ENCODE data around the gene STK16. TPM values are rescaled to one million over a fixed set of nuclear protein-coding genes. Genes with fewer than 3 reads are reported as not detected.

The STK16 gene
- total and polyA plus RNA-seq, 8 donors: 1.2 to 55.9 (median 36.4) TPM

GRCh38 chr2:219272995-219273394, 27.7 kb downstream of the STK16 start:
- Histone ChIP-seq H3K4me1 (peaks cover 6 to 14% (median 7%) of the 10 kb centered on the region in 4 donors), H3K4me3 (no peak overlapping the region), H3K9me3 (no peaks in the 10 kb centered on the region), H3K27ac (no peak overlapping the region), H3K27me3 (no peaks in the 10 kb centered on the region), H3K36me3 (no peaks in the 10 kb centered on the region)
- TF ChIP-seq, protein P1, sequence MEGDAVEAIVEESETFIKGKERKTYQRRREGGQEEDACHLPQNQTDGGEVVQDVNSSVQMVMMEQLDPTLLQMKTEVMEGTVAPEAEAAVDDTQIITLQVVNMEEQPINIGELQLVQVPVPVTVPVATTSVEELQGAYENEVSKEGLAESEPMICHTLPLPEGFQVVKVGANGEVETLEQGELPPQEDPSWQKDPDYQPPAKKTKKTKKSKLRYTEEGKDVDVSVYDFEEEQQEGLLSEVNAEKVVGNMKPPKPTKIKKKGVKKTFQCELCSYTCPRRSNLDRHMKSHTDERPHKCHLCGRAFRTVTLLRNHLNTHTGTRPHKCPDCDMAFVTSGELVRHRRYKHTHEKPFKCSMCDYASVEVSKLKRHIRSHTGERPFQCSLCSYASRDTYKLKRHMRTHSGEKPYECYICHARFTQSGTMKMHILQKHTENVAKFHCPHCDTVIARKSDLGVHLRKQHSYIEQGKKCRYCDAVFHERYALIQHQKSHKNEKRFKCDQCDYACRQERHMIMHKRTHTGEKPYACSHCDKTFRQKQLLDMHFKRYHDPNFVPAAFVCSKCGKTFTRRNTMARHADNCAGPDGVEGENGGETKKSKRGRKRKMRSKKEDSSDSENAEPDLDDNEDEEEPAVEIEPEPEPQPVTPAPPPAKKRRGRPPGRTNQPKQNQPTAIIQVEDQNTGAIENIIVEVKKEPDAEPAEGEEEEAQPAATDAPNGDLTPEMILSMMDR (IDR thresholded peaks at IDR 0.05): no peak
- intact Hi-C loops (cut with DNase I; ENCODE audit: low total_unique reads): no loop called here
- WGBS, 5 donors: 60 to 77% (median 75%) methylated on average over 2 of the region's 2 CpGs
- no peak for DNase-seq

GRCh38 chr2:219273937-219274336, 28.7 kb downstream of the STK16 start:
- Histone ChIP-seq H3K4me3 (no peak overlapping the region), H3K4me1 (peaks cover 12 to 22% (median 16%) of the 10 kb centered on the region in 4 donors), H3K36me3 (no peaks in the 10 kb centered on the region), H3K27me3 (no peaks in the 10 kb centered on the region), H3K9me3 (no peaks in the 10 kb centered on the region), H3K27ac (peak overlapping the region in 3 of 5 donors; percentile 41 to 68 (median 53))
- no peak for DNase-seq
- TF ChIP-seq EP300 (IDR thresholded peaks at IDR 0.05): no peak
- 44 to 81% (median 77%) methylated on average over 3 of the region's 3 CpGs for WGBS, 5 donors
- intact Hi-C loops (cut with DNase I; ENCODE audit: low total_unique reads): no loop called here

DNA sequence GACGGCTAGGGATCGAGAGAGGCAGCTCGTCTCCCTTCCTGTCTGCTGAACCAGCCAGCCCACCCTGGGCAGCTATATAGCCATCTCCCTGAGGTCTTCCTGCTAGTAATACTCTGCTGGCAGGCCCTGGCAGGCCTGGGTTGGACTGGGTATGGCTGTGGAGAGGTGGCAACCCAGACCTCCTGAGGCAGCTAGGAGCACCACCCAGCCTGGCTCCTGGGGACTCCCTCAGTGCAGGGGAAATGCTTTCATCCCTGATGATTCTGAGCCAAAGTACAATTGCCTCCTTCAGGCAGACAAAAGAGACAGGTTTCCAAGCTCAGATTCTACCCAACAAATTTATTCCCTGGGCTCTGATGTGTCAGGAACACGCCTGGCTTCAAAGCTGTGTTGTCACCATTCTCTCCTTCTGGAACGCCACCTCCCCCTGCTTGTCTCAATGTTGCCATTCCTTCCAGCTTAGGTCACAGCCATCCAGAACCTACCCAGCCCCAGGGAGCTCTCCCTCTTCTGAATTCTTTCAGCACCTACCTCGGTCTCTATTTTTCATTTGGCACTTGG, 29.2 kb downstream of the STK16 start:
- Histone ChIP-seq H3K36me3 (no peaks in the 10 kb centered on the region), H3K9me3 (no peaks in the 10 kb centered on the region), H3K27ac (peak overlapping the region in 3 of 5 donors; percentile 41 to 68 (median 53)), H3K27me3 (no peaks in the 10 kb centered on the region), H3K4me1 (peaks cover 12 to 18% (median 17%) of the 10 kb centered on the region in 4 donors), H3K4me3 (no peak overlapping the region)
- TF ChIP-seq, protein P1 (IDR thresholded peaks at IDR 0.05): no peak
- TF ChIP-seq POLR2A (IDR thresholded peaks at IDR 0.05) (no peak), EP300 (IDR thresholded peaks at IDR 0.05) (no peak), POLR2AphosphoS5 (IDR thresholded peaks at IDR 0.05) (no peak)
- 38 to 61% (median 53%) methylated on average over 3 to 6 of the region's 6 CpGs for WGBS, 5 donors
- intact Hi-C loops (cut with DNase I; ENCODE audit: low total_unique reads): no loop called here
- peak in 1 of 2 donors; percentile 71 for DNase-seq

GRCh38 chr2:219277703-219278654, 32.7 kb downstream of the STK16 start:
- Histone ChIP-seq H3K27ac (peak overlapping the region; percentile 39 to 100 (median 99)), H3K36me3 (peaks cover 18 to 27% (median 25%) of the 10 kb centered on the region in 4 donors), H3K9me3 (no peaks in the 10 kb centered on the region), H3K4me1 (peaks cover 22 to 43% (median 31%) of the 10 kb centered on the region in 4 donors), H3K4me3 (peak overlapping the region in 1 of 4 donors; percentile 33), H3K27me3 (no peaks in the 10 kb centered on the region)
- peak; percentile 85 to 93 for DNase-seq
- WGBS, 5 donors: 23 to 34% (median 23%) methylated on average over 19 to 25 of the region's 25 CpGs
- TF ChIP-seq EP300 (IDR thresholded peaks at IDR 0.05) (no peak), POLR2A (IDR thresholded peaks at IDR 0.05) (no peak), POLR2AphosphoS5 (IDR thresholded peaks at IDR 0.05) (peak in 2 of 3 donors; percentile 29 to 64)
- TF ChIP-seq, protein P1 (IDR thresholded peaks at IDR 0.05): peak in 6 of 7 experiments; percentile 63 to 99 (median 96)
- intact Hi-C loops (cut with DNase I; ENCODE audit: low total_unique reads): no loop called here

Data from stomach (tissue), 9 donors.